Kasumi-1 (cell line): ENCODE measurements around the gene CCDC57.

ENCODE experiments used
- DNase-seq, 2 experiments: peaks; one replicate each; lab custom pipeline; 2025; lab: John Stamatoyannopoulos, UW

The CCDC57 gene

DNA sequence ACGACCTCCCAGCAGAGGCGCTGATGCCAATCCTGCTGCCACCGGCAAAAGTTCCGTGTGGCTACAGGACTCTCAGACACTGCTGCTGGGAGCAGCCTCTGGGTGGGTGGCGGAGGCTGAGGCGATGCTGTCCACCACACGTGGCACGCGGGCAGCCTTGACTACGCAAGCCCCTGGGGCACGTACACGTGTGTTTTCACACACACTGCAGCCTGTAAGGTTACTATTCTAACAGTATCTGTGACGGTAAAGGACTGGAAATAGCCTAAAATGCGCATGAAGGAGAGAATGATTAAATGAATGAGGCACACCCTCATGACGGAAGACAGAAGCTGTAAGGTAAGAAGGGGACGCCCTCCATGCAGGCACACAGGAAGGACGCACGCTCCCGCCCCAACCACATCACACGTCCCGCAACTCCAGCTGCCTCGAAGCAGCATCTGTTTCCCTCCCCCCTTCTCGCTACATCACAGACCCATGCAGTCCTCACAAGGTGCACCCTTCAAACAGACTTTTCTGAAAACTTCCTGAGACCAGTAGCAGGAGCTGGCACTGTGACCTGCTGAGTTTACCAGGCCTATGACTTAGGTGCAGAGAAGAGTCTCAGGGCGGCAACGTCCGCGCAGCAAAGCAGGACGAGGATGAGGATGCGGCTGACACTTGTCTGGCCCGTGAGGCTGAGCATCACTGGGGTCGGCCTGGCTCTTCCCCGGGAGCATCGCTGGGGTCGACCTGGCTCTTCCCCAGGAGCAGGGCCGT, 85.9 kb downstream of the CCDC57 start:
- no peak for DNase-seq

DNA sequence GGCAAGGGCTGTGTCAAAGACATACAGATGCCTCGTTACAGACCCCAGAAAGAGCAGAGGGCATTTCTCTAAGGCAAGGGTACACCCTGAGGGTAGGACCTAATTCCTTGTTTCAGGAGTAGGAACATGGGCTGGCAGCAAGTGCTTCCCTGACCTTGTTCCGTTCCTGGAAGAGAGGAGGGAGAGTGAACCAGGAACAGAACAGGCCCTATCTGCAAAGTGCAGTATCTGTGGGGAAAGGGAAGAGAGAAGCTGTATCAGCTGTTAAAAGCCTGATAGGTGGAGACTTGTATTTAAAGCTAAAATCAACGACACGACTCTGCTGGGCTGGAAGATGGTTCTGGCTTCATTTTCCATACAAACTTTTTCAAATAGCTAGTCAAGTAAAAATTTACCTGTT, 88.5 kb downstream of the CCDC57 start:
- no peak for DNase-seq

DNA sequence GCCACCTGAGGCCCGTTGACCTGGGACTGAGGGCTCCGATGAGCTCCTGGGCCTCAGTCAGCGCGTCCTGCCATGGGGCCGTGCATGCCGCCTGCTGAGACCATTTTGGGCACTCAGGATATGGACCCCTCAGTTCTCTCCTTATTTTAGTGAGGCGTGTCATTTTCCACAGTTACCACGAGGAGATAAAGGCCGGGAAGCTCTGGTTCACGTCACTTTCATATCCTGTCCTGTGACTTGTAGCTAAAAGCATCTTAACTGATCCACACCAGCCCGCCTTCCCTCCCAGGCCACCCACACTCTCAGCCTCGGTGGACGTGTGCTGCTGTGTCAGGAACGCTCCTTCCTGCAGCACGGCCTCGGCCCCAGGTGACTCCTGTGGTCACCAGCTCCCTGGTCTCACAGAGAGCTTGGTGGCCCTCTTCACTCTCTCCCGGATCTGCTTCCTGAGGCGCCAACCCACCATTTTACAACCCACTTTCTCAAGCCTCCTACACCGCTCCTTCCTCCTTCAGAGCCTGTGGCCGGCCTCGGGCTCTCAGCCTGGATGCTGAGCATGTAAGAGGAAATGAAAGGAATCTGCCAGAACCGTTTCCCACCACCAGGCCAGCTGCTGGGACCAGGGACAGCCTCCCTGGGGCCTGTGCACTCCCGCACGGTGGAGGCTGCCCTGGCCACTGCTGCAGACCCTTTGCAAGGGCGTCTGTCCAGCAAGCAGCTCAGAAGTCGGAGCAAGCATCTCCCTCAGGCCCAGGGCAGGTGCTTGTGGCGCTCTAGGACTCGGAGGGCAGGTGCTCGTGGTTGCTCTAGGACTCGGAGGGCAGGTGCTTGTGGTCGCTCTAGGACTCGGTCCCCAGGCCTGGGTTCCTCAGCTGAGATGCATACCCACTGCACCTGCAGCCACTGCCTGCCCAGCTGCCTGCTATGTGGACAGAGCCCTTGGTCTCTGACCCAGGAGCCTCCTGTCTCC, 90.7 kb downstream of the CCDC57 start:
- no peak for DNase-seq

GRCh38 chr17:82121246-82121645, 91.4 kb downstream of the CCDC57 start:
- no peak for DNase-seq

- DNase-seq = no peak
These were observed 92.5 kb downstream of the CCDC57 start for GRCh38 chr17:82120148-82120547.

GRCh38 chr17:82118815-82119380, 93.7 kb downstream of the CCDC57 start:
- no peak for DNase-seq

GRCh38 chr17:82118168-82118814, 94.4 kb downstream of the CCDC57 start:
- no peak for DNase-seq

GRCh38 chr17:82117139-82118090, 95.2 kb downstream of the CCDC57 start:
- no peak for DNase-seq

GRCh38 chr17:82116246-82116645, 96.4 kb downstream of the CCDC57 start:
- DNase-seq = no peak

DNA sequence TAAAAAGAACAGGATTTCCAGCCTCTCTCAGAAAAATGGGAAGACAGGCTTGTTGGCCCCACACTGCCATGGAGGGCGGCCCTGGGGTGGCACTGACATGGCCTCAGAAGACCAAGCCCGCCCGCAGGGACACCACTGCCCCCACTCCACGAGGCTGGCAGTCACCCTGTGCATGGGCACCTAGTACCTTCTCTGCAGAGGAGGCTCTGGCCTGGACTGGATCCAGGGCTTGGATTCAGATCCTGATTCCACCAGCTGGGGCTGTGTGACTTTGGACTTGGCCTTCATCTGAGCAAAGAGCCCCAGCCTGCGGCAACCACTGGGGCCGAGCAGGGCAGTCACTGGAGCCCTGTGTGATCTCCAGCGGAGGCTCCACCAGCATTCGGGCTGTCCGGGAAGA, 97.8 kb downstream of the CCDC57 start:
- DNase-seq = no peak

DNA sequence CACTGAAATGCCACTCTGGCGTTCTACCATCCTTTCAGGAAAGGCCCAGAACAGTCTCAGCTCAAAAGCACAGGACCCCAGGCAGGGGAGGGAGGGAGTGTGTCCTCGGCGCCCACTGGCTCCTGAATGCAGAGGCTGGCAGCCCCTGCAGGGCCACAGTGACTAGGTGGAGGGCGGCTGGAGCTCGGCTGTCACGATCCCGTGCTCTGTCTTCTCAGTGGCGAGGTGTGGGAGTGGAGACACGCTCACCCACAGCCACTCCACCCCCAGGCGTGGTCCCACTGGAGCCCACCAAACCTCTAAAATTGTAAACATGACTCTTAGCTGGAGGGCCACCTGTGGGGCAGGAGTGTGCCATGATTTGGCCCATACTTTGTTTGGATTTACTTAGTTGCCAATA, 98.2 kb downstream of the CCDC57 start:
- no peak for DNase-seq

- no peak for DNase-seq
These were observed 98.7 kb downstream of the CCDC57 start for GRCh38 chr17:82113941-82114340.

GRCh38 chr17:82113422-82113821, 99.2 kb downstream of the CCDC57 start:
- no peak for DNase-seq

- DNase-seq = no peak
These were observed 99.7 kb downstream of the CCDC57 start for GRCh38 chr17:82112914-82113311.

GRCh38 chr17:82112181-82112913, 100.3 kb downstream of the CCDC57 start:
- DNase-seq = no peak

- DNase-seq = no peak
These were observed 102.3 kb downstream of the CCDC57 start for GRCh38 chr17:82110298-82110697.

DNA sequence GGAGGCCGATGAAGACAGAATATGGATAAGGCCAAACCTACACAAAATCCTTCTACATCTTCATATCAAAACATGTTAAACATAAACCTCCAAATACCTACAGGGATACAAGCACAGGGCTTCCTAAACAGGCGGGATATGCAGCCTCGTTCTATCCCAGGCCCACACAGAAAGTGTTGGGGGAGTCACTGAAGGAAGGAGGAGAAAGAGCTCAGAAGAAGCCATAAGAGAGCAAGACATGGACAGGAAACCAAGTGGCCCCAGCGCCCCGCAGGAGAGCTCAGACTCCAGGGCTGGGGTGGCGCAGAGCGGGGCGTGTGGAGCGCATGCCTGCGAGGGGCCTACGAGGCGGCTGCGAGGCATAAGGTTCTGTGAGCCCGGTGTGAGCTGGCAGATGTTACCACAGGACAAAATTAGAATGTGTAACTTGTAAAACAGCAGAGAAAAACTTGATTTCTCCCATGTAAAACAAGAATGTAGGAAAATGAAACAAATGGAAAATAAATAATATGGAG, 103.6 kb downstream of the CCDC57 start:
- no peak for DNase-seq

DNA sequence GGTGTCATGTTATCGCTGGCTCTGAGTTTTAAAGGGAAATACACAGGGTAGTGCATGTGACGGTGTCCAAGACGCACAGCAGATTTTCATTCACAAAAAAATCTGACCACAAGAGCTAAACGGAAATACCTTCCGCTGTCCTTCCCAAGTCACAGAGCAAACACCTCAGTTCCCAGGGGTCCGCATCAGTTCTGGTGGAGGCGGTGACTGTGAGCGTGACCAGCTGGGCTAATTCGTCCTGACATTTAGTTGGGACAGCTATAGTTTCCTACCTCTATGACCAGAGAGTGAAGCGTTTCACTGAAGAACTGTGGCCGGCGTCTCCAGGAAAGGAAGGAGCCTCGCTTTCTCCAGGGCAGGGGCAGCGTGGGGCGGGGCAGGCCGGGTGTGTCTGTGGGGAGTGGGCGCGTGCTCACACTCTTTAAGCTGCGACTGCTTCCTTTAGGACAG, 104.1 kb downstream of the CCDC57 start:
- no peak for DNase-seq

DNA sequence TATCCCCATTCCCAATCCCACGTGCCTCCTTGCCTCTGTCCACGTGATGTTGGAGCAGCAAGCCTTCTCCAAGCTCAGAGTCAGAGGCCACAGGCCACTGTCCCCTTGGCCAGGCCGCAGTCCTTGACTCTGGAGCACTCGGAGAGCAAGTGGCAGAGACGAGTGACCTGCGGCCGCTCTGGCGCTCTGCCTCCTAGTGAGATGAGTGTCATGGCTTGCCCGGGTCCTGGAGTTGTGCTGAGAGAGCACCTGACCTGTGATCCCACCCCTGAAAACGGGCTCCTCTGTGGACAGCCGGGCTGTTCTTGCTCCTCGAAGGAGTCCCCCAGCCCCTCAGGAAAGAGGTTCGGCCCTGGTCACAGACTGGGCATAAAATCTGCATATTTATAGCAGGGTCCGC, 104.6 kb downstream of the CCDC57 start:
- no peak for DNase-seq

- peak in 1 of 2 experiments; percentile 30 for DNase-seq
These were observed 105.2 kb downstream of the CCDC57 start for GRCh38 chr17:82107341-82107860.
